SIG-M5 treated with dmso at 0.1 percent for 504 hours (cell line): Measurements from ENCODE around the gene CLMN.
"Not testable (repeated sequence)": the region's sequence is repeated elsewhere in the genome, so short reads cannot be mapped to it uniquely, and the experiment has no call there.

Experiments used
- DNase-seq: peaks from one replicate; lab custom pipeline; 2025; ENCODE audit not compliant: unreplicated experiment; lab: John Stamatoyannopoulos, UW

The CLMN gene

DNA sequence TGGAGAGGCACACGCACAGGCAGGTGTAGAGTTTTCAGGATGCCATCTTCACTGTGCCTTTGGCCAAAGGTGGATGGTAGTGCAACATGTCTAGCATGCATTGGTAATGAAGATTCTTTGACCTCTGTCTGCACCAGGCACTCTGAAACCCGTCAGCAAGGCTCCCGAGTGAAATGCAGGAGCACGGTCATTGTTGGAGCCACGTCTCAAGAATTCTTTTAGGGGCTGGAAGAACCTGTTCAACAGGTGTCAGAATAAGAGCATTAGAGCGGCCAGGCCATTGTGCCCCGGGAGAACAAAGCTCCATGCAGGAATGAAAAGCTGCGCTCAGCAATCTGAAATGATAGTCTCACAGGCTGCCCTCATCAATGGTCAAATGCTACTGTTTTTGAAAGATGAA is 122.2 kb downstream of the CLMN start:
- DNase-seq, result peak; percentile 76

DNA sequence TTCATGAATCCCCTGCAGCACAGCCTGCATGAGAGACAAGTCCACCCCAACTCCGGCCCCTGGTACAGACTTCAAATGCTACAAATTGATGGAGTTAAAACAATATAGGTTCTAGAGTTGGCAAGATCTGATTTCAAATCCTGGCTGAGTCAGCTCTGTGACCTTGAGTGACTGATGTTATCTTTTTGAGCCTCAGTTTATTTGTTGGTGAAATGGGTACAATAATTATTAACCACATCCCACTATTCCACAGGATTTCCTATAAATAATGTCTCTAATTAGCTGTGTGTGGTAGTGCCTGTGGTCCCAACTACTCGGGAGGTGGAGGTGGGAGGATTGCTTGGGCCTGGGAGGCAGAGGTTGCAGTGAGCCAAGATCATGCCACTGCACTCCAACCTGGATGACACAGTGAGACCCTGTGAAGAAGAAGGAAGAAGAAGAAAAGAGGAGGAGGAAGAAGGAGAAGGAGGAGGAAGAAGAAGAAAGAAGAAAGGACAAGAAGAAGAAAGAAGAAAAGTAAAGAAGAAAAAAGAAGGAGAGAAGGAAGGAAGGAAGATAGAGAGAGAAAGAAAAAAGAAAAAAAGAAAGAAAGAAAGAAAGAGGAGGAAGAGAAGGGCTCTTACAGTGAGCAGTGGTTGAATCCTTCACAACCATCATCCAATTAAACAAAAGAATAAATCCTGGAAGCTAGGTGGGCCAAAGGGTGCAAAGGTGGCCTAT is 122.7 kb downstream of the CLMN start:
- no peak for DNase-seq

DNA sequence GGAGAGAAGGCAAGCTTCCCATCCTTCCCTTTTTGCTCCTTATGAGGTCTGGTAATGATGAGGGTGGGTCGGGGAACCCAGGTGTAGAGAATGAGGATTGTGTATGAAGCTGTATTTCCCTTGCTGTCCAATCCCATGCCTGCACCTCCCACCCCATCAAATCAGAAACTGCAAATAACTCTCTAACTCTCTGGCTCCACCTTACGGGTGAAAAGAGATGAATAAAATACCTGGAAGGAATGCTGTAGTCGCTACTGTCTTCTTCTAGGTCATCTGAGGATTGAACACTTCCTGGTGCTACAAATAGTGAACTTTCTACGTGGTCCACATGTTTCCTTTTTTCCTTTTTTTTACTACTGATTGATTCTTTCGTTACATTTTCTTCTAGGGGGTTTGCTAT is 123.4 kb downstream of the CLMN start:
- DNase-seq, result peak; percentile 55

DNA sequence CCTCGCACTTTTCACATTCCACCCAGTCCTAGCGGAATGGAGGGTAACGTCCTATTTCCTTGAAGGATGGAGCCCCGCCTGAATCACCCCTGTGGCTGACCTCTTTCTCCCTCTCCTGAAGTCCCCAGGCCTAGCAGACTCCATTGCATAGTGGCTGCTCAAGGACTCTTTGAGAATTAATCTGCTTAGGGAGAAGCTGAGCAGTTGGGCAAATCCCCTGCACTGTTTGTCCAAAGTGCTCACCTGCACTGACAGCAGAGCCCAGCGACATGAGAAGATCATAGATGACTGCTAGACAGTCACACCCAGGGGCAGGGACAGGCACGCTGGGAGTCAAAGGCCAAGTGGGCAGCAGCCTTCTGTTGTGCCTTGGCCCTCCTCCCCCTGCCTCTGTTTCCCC is 124.7 kb downstream of the CLMN start:
- DNase-seq, result no peak

DNA sequence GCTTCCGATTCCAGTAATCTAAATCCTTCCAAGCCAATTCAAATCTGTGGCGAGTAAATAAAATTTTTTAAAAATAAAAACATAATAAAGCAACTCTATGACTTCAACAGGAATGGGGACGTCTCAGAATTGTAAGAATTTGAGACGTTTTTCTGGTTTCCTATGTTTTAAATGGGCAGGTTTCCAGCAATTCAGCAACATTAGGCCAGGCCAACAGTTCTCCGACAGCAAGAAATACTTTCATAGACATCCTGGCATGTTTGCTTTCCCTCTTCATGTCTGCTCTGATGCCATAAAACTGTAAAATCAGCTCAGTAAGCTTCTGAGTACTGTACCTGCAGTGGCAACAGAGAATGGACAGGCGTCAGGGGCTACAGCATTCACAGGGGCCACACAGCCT is 126.6 kb downstream of the CLMN start:
- no peak for DNase-seq

DNA sequence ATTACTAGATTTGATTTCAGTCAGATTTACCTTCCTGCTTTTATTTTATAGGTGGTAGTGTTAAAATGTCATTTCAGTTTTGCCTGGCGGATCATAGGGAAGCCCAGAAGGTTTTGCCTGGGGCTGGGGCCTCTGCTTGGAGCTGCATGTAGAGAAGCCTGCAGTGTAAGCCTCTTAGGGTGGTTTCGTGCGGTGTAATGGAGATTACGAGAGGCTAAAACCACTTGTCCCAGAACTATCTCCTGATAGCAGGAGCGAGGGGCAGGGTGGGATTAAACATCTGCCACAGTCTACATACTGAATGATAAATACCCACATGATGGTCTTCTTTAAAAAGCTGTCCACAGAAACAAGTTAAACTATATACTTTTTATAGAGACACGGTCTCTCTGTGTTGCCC is 127.4 kb downstream of the CLMN start:
- no peak for DNase-seq

DNA sequence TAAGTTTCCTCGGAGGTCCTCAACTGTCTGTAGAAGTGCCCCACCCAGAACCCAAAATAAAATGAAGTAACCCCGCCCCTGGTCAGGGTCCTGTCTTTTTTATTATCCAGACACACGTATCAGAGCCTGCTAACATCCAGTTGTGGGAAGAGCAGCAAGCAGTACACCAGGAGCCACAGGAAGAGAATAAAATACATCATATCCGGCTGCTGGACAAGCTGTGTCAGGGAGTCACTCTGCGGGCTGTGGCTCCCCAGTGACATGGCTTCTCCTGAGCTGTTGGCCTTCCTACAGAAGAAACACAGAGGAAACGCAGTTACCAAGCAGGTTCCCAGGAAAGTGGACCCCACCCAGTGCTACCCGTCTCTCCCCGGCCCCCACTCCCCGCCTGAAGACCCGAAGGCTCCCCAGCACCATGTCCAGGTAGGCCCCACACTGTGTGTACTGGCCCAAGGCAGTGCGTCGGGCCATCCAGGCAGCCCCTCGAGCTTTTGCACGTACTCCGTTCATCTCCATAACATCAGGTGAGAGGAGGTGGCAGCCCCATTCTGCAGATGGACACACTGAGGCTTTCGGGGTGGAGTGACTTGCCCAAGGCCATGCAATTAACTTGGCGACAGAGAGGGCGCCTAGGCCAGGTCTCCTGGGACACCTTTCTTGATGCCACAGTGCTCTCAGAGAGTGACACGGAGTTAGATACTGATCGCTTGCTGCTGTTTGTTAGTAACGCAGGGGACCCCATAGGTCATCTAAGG is 128.1 kb downstream of the CLMN start:
- DNase-seq, result no peak

DNA sequence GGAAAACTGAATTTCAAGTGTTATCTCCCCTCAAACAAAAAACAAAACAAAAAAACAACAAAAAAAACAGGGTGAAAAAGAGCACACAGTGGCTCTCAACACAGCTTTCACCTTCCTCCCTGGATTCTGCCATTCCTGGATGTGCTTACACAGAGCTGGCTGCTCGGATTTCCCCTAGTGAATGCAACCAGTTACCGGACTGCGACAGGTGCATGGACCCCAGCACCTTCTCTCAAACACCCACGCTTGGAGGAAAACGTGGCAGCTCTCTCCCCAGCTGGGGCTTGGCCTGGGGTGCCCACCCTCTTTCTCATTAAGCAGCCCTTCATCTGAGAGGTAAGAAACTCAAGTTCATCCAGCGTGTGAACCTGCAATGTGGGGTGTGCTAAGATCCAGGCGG is 128.9 kb downstream of the CLMN start:
- DNase-seq, result no peak

DNA sequence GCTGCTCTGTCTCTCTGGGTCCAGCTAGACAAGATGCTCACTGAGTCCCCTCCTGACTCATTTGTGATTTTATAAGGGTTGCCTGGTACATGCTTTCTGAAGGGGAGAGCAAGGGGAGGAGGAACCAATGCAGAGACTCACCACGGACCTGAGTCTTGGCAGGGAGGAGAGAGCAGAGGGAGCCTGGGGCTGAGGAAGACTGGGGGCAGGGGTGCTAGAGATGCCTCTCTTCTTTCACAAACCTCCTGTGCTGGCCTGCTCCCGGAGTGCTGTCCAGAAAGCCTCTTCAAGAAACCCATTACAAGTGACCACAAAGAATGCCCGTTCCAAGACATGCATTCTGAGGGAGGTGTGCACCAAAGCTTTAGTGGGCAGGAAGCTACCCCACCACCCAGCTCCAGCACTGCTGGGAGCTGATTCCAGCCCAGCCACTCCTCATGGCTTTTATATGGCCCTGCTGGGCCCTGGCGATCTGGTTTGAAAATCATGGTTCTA is 129.3 kb downstream of the CLMN start:
- DNase-seq, result no peak

DNA sequence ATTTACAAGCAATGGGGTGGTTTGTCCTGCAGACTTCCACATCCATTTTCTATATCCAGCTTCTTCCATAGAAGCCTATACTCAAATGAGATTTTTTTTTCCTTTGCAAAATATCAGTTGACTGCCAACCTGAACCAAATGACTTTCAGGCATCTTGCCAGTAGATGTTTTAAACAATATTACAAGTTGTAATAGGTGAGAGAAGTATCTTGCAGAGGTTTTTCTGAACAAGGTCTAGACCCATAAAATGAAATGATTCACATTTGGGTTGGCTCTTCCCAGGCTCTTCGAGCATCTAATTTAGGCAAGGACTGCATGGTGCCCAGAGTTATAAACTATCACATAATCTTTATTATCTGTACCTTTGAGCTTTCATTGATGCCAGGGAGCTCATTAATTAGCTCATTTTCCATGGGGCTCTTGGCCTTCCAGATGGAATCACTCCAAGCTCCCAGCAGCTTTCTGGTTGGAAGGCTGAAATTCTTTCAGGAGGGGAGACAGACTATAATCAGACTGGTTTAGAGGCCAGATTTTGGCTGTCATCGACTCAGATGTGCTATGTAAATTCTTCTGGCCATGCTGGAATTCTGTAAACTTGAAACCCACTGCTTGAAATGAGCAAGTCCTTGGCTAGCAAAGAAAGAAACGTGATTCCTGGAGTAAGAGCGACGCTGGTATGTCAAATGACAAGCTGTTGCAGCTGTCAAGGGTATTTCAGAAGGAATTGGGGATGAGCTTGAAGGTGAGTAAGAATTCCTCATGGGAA is 130.2 kb downstream of the CLMN start:
- DNase-seq, result no peak

DNA sequence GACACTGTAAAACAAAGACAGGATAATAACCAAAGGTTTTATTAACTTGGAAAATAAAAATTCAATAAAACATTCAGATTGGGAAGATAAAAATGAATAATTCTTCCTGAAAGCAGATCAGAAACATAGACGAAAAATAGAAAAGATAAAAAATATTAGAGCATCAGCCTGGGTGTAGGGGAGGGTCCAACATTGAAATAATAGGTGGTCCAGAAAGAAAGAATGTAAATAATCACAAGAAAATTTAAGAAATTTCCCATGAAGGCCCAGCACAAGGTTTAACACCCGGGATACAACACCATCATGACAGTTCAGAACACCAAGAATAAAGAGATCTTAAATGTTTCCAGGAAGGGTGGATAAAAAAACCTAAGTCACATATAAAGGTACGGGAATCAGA is 131.3 kb downstream of the CLMN start:
- no peak for DNase-seq

DNA sequence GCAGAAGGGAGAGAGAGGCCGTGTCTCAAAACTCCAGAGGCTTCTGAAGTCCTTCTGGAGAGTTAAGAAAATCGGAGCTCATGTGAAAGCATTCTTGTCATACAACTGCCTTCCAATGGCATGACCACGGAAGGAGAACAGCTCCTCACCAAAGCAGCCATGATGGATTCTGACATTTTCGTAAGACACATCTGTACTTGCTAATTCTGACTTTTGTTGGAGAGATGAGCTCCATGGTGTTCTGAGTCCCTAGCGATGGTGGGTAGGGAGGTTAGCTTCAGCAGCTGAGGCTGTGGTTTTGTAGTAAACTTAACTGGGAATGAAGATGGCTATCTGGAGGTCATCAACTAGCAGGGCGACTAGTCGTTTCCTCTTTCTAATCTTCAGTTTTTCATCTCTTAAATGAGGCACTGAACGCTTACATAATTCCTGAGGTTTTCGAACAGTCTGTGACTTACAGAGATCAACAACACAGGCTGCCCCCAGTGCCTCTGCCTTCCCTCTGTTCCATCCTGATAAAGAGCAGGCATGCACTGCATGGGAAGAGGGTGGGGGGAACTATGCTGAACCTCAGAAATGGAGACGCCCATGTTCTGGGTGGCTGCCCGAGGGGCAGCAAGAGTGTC is 133.8 kb downstream of the CLMN start:
- peak; percentile 91 for DNase-seq

DNA sequence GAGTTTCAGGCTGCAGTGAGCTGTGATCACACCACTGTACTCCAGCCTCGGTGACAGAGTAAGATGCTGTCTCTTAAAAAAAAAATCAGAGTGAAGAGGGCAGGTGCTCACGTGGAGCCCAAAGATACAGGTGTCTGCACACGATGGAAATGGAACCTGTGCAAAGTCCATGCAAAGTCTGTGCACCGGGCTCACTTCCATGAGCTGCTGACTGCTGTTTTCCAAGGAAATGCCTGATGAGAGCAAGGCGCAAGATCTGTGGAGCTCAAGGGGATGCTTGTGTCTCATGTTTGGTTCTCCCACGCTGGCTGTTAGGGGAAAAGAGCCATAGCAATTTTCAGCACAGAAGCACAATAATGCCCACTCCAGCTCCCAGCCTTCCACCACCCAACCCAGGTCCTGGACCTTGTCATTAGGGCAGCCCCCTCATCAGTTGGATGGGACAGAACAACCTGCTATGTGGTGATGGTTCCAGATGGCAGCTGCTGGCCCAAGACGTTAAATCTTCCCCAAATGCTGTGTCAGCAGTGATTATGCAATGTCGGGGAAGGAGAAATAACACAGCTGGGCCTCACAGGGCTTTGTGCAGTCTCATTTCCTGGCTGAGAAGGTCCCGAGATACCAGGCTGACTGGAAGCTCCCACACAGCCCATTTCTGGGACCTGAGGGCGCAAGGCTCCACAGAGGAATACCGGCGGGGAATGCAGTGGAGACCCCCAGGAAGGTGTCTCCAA is 134.5 kb downstream of the CLMN start:
- DNase-seq, result peak; percentile 81

DNA sequence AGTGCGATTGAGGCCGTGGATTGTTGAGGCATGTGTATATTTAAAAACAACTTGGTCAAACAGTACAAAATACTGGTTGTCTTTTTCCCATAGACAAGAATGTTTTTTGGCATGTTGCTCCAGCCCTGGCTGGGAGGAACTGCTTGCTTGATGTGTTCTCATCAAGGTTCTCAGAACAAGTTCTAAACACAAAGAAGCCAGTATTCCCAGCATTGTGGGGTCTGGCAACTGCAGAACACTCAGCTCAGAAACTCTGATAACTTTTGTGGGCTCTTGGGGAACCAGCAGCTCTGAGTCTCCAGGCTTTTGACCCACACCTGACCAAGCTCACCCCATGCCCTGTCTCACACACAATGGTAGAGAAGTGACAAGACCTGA is 135.3 kb downstream of the CLMN start:
- no peak for DNase-seq

DNA sequence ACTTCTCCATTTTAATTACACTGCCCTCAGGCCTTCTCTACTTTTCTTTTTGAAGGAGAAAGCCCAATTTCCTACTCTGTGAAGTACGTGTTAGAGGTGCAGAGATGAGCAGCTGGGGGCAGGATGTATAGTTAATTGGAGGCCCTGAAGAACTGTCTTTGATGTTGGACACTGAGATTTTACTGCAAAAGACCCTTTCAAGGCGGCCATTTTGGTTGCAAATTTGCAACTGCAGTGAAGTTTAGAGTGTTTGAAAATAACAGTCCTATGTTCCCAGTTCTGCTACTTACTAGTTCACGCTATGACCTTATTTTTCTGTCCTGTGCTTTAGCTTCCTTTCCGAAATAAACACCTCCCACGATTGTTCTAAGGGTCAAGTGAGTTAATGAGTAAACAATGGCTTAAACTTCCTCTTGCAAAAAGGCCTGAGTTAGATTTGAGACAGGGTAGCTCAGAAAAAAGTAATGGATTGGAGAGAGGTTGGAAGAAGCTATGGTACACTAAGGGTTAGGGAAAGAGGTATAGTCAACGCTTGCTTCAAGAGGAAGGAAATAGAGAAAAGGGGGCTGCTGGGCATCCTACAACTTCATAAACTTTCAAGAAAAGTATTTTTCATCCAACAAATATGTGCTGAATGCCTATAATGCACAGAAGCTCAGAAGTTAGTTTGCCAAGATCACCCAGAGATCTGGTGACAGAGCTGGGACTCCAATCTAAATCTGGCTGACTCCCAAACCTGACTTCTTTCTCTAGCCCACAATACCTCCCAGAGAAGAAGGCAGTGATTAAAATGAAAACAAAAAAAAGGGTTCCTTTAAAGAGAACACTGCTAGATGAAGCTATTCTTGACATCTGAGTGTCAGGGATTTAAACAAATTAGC is 135.9 kb downstream of the CLMN start:
- DNase-seq, result no peak

DNA sequence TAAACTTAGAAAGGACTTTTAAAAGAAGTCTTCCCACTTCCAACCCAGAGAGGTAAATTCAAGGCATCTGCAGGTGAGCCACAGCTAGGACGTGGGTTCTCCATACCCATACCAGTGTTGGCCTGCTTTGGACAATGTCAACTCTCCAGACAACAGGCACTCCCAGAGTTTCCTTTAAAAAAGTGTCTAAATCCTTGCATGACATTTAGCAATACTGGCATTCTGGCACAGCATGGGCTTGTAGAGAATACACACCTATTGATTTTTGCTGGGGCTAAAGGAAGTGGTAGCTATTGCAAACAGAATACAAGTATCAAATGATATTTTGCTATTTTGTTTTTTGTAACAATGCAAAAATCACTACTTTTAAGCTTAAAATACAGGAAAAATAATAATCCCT is 136.6 kb downstream of the CLMN start:
- DNase-seq, result no peak

DNA sequence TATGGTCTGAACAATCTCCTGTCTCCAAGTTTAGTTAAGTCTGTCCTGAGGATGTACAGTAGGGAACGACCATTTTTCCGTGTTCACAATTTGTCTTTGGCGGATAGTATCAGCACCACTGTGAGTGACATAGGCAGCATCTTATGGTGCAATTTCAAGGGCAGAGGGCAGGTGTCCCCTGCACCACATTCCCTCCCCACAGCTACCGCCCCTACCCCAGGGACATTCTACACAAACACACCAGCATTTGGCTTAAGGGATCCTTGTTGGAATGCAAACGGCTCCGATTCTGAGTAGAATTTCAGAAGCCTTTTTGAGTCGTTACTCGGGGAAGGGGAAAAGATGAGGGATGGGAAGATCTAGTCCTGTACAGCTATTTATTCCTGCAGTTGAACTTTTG is 137.3 kb downstream of the CLMN start:
- no peak for DNase-seq

DNA sequence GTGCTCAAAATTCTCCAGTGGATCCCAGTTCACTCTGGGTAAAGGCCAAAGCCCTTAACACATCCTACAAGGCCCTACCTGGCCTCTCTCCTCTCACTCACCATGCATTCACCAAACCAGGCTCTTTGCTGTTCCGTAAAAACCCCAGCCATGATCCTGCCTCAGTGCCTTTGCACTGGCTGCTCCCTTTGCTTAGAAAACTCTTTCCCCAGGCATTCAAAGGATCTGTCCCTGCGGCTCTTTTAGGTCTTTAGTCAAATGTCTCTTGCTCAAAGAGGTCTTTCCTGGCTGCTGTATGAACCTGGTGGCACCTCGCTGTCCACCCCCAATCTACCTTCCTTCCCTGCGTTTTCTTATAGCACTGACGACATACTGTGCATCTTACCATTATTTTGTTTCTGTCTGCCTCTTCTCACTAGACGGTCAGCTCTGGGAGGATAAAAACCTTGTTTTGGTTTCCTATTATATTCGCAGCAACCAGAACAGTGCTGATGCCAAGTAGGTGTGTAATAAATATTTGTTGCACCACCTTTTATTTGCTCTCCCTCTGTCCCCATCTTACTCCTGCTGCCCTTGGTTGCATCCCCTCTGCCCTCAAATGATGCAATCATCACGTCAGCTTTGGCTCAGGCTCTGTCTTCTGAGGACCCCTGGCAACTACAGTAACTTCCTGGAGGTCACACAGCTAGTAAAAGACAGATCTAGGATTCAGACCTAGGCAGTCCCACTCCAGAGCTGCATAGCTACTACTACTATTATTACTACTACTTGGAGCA is 138.6 kb downstream of the CLMN start:
- DNase-seq, result no peak

DNA sequence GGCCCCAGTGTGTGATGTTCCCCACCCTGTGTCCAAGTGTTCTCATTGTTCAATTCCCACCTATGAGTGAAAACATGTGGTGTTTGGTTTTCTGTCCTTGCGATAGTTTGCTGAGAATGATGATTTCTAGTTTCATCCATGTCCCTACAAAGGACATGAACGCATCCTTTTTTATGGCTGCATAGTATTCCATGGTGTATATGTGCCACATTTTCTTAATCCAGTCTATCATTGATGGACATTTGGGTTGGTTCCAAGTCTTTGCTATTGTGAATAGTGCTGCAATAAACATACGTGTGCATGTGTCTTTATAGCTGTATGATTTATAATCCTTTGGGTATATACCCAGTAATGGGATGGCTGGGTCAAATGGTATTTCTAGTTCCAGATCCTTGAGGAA is 144.0 kb downstream of the CLMN start:
- not testable (repeated sequence) for DNase-seq
